Measurements from ENCODE around the gene DR1.

DNA sequence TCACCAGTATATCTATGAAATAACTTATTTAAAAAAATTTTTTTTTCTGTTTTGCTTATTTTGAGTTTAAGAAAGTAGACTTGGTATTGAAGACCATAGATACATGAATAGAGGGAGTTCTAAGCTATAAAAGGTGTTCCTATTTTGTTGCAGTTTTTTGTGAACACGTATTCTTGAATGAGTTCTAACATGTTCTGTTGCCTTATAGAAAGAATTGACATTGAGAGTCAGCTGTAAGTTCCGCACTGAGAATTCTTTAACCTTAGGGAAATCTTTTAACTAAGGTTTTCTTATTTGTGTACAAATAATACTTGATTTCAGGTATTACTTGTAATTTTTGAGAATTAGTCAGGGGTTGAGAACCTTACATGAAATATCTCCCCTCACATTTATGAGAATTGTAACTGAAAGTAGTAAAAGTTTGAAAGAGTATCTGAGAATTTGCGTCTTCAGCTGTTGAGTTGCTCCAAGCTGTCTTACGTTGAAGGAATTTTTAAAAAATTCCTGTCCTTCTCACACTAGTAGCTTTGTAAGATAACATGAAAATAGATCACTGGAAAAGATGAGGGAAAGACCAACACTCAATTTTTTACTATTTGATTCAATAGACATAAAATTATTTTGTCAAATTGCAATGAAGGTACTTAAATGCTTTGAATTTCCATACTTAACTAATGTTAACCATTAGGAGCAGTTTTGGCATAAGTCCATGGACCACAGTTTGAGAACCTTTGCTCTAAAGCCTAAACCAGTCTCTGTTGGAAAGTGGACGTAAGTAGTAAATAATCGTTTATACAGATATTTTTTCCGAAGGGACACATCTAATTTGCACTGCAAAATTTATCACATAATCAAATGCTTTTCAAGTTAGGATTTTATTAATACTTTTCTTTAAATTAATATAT lies 3.8 kb downstream of the DR1 start:
- TF ChIP-seq, protein P1, sequence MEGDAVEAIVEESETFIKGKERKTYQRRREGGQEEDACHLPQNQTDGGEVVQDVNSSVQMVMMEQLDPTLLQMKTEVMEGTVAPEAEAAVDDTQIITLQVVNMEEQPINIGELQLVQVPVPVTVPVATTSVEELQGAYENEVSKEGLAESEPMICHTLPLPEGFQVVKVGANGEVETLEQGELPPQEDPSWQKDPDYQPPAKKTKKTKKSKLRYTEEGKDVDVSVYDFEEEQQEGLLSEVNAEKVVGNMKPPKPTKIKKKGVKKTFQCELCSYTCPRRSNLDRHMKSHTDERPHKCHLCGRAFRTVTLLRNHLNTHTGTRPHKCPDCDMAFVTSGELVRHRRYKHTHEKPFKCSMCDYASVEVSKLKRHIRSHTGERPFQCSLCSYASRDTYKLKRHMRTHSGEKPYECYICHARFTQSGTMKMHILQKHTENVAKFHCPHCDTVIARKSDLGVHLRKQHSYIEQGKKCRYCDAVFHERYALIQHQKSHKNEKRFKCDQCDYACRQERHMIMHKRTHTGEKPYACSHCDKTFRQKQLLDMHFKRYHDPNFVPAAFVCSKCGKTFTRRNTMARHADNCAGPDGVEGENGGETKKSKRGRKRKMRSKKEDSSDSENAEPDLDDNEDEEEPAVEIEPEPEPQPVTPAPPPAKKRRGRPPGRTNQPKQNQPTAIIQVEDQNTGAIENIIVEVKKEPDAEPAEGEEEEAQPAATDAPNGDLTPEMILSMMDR (IDR thresholded peaks at IDR 0.05), result no peak
- TF ChIP-seq POLR2A (IDR thresholded peaks at IDR 0.05), result no peak
- TF ChIP-seq EP300 (IDR thresholded peaks at IDR 0.05; ENCODE audit: low read depth), result no peak
- no peak for TF ChIP-seq POLR2AphosphoS5 (IDR thresholded peaks at IDR 0.05)

Data from transverse colon (tissue), 4 donors.